IMR-90 (cell line): ENCODE data around the gene CMTM7. TPM values are rescaled to one million over a fixed set of nuclear protein-coding genes. Genes with fewer than 3 reads are reported as not detected.

ENCODE experiments used
- ATAC-seq: fragments of 200-7000 bp; cut with Tn5 transposase; 2 replicates; pipeline ENCODE4 v1.9.1; 2020; ENCODE audit warnings: low read depth, mild to moderate bottlenecking, moderate library complexity
- BruUV-seq: library from RNA; stranded (reverse); fragments of 400-500 nt; replicated peaks from 2 replicates; lab custom pipeline; 2021; lab: Mats Ljungman, UMichigan
- CTCF ChIA-PET: fragments of 300-600 bp; formaldehyde crosslinking; extraction: SDS; loops from one replicate; lab custom pipeline; 2021; ENCODE audit warnings: antibody characterized with exemption; lab: Yijun Ruan, JAX
- POLR2A ChIA-PET: fragments of 300-600 bp; sonication (Branson Sonifier 250); formaldehyde crosslinking; loops from one replicate; lab custom pipeline; 2022; ENCODE audit warnings: antibody characterized with exemption; ENCODE audit not compliant: unreplicated experiment; lab: Charles Lee
- DNase-seq: peaks from one replicate; pipeline ENCODE4 v3.0.0; 2013
- H2AFZ ChIP-seq: replicated peaks from 2 replicates; pipeline ENCODE3; 2013; ENCODE audit warnings: low read length, mild to moderate bottlenecking; ENCODE audit not compliant: poor library complexity
- H2AK5ac ChIP-seq: 2 replicates; pipeline ENCODE4 v1.6.1; 2013; ENCODE audit warnings: low read depth, low read length, inconsistent platforms
- H2AK9ac ChIP-seq: replicated peaks from 2 replicates; pipeline ENCODE3; 2013; ENCODE audit warnings: mild to moderate bottlenecking, low read depth, low read length, moderate library complexity; ENCODE audit not compliant: poor library complexity
- H2BK120ac ChIP-seq: 2 replicates; pipeline ENCODE4 v1.6.1; 2013; ENCODE audit warnings: low read depth, low read length, inconsistent platforms
- H2BK15ac ChIP-seq: 3 replicates; pipeline ENCODE4 v1.6.1; 2013; ENCODE audit warnings: low read depth, low read length, inconsistent platforms
- H2BK20ac ChIP-seq: 2 replicates; pipeline ENCODE4 v1.6.1; 2013; ENCODE audit warnings: low read depth, mild to moderate bottlenecking, inconsistent platforms, low read length, moderate library complexity
- H2BK5ac ChIP-seq: 2 replicates; pipeline ENCODE4 v1.6.1; 2013; ENCODE audit warnings: mild to moderate bottlenecking, low read depth, low read length, inconsistent platforms; ENCODE audit not compliant: poor library complexity, severe bottlenecking
- H3K14ac ChIP-seq: replicated peaks from 2 replicates; pipeline ENCODE4 v1.6.1; 2013; ENCODE audit warnings: low read depth, low read length, inconsistent platforms
- H3K18ac ChIP-seq: 2 replicates; pipeline ENCODE4 v1.6.1; 2013; ENCODE audit warnings: low read depth, low read length, control low read depth
- H3K23ac ChIP-seq: 2 replicates; pipeline ENCODE4 v1.6.1; 2013; ENCODE audit warnings: low read depth, low read length, inconsistent platforms
- H3K27ac ChIP-seq: 2 replicates; pipeline ENCODE4 v1.5.1; 2013; ENCODE audit warnings: mild to moderate bottlenecking, control low read depth, low read length; ENCODE audit not compliant: insufficient read depth
- H3K27me3 ChIP-seq: 2 replicates; pipeline ENCODE4 v1.6.1; 2013; ENCODE audit warnings: low read length; ENCODE audit not compliant: control insufficient read depth, insufficient read depth
- H3K36me3 ChIP-seq: 2 replicates; pipeline ENCODE4 v1.6.1; 2013; ENCODE audit warnings: low read length, mixed read lengths; ENCODE audit not compliant: control insufficient read depth, insufficient read depth
- H3K4ac ChIP-seq: 2 replicates; pipeline ENCODE4 v1.6.1; 2013; ENCODE audit warnings: low read depth, low read length, inconsistent platforms
- H3K4me1 ChIP-seq: 2 replicates; pipeline ENCODE4 v1.6.1; 2013; ENCODE audit warnings: low read length, mixed read lengths; ENCODE audit not compliant: control insufficient read depth, insufficient read depth
- H3K4me2 ChIP-seq: 2 replicates; pipeline ENCODE4 v1.6.1; 2013; ENCODE audit warnings: low read depth, mild to moderate bottlenecking, control low read depth, low read length, moderate library complexity
- H3K4me3 ChIP-seq: 2 replicates; pipeline ENCODE4 v1.5.1; 2013; ENCODE audit warnings: low read depth, mild to moderate bottlenecking, control low read depth, low read length, moderate library complexity; ENCODE audit not compliant: insufficient read depth
- H3K56ac ChIP-seq: 2 replicates; pipeline ENCODE4 v1.6.1; 2013; ENCODE audit warnings: low read length, inconsistent platforms; ENCODE audit not compliant: insufficient read depth; ENCODE audit errors: extremely low read depth
- H3K79me1 ChIP-seq, 2 experiments: 2 replicates each; pipeline ENCODE4 v1.6.1; 2013; ENCODE audit warnings: low read length in 2 of 2, inconsistent platforms in 1 of 2, low read depth in 1 of 2
- H3K9ac ChIP-seq: 2 replicates; pipeline ENCODE4 v1.6.1; 2013; ENCODE audit warnings: low read depth, low read length, control low read depth
- H3K9me1 ChIP-seq: 2 replicates; pipeline ENCODE4 v1.6.1; 2013; ENCODE audit warnings: low read length, inconsistent platforms; ENCODE audit not compliant: insufficient read depth
- H3K9me3 ChIP-seq: 2 replicates; pipeline ENCODE4 v1.6.1; 2013; ENCODE audit warnings: low read length; ENCODE audit not compliant: control insufficient read depth, insufficient read depth
- H4K20me1 ChIP-seq: 2 replicates; pipeline ENCODE4 v1.6.1; 2013; ENCODE audit warnings: low read length, inconsistent platforms; ENCODE audit not compliant: insufficient read depth
- H4K5ac ChIP-seq: 2 replicates; pipeline ENCODE4 v1.6.1; 2013; ENCODE audit warnings: mild to moderate bottlenecking, low read depth, low read length, control low read depth
- H4K8ac ChIP-seq, 2 experiments: 2 replicates each; pipeline ENCODE4 v1.6.1; 2013; ENCODE audit warnings: low read depth in 2 of 2, low read length in 2 of 2, control low read depth in 1 of 2, inconsistent platforms in 1 of 2
- H4K91ac ChIP-seq: 2 replicates; pipeline ENCODE4 v1.6.1; 2013; ENCODE audit warnings: low read depth, low read length, inconsistent platforms; ENCODE audit not compliant: insufficient read depth
- BHLHE40 ChIP-seq: fragments of 150-350 bp; IDR thresholded peaks from 2 replicates; pipeline ENCODE4 v1.6.1; 2016; ENCODE audit warnings: mild to moderate bottlenecking, low read depth, low read length
- CEBPB ChIP-seq: IDR thresholded peaks from 2 replicates; pipeline ENCODE4 v1.6.1; 2012; ENCODE audit warnings: low read depth, low read length, improper control_type of control experiment
- CHD1 ChIP-seq: IDR thresholded peaks from 2 replicates; pipeline ENCODE4 v1.6.1; 2012; ENCODE audit warnings: low read depth, low read length, improper control_type of control experiment
- FOS ChIP-seq: fragments of 150-350 bp; IDR thresholded peaks from 2 replicates; pipeline ENCODE4 v1.6.1; 2016; ENCODE audit warnings: low read depth, low read length
- MAFK ChIP-seq: IDR thresholded peaks from 2 replicates; pipeline ENCODE4 v1.6.1; 2012; ENCODE audit warnings: low read depth, low read length, improper control_type of control experiment
- MAZ ChIP-seq: IDR thresholded peaks from 2 replicates; pipeline ENCODE4 v1.6.1; 2012; ENCODE audit warnings: low read depth, mild to moderate bottlenecking, low read length, improper control_type of control experiment, moderate library complexity, borderline replicate concordance
- MXI1 ChIP-seq: IDR thresholded peaks from 2 replicates; pipeline ENCODE4 v1.6.1; 2012; ENCODE audit warnings: low read depth, mild to moderate bottlenecking, low read length, moderate library complexity, borderline replicate concordance
- NFE2L2 ChIP-seq: fragments of 150-350 bp; IDR thresholded peaks from 2 replicates; pipeline ENCODE4 v1.6.1; 2016; ENCODE audit warnings: low read depth, mild to moderate bottlenecking, low read length
- POLR2A ChIP-seq: IDR thresholded peaks from 2 replicates; pipeline ENCODE4 v1.6.1; 2012; ENCODE audit warnings: mild to moderate bottlenecking, low read depth, low read length
- RAD21 ChIP-seq: IDR thresholded peaks from 2 replicates; pipeline ENCODE4 v1.6.1; 2012; ENCODE audit warnings: low read length, improper control_type of control experiment
- RCOR1 ChIP-seq: IDR thresholded peaks from 2 replicates; pipeline ENCODE4 v1.6.1; 2012; ENCODE audit warnings: mild to moderate bottlenecking, low read length, improper control_type of control experiment; ENCODE audit not compliant: insufficient replicate concordance
- RFX5 ChIP-seq: IDR thresholded peaks from 2 replicates; pipeline ENCODE4 v1.8.0; 2012; ENCODE audit warnings: low read depth, mild to moderate bottlenecking, low read length, moderate library complexity
- SMC3 ChIP-seq: fragments of 150-350 bp; IDR thresholded peaks from 2 replicates; pipeline ENCODE4 v1.6.1; 2016; ENCODE audit warnings: low read depth, mild to moderate bottlenecking, antibody characterized with exemption, low read length, moderate library complexity
- USF2 ChIP-seq: fragments of 150-350 bp; IDR thresholded peaks from 2 replicates; pipeline ENCODE4 v1.6.1; 2017; ENCODE audit warnings: mild to moderate bottlenecking, antibody characterized with exemption, low read length, low read depth
- WGBS, 2 experiments: methylation state at CpG; one replicate each; pipeline versions ENCODE4 v1.1.5 to v1.1.7; 2013; ENCODE audit warnings: missing lambda C conversion rate in 2 of 2; ENCODE audit not compliant: insufficient read length in 1 of 2; ENCODE audit errors: extremely low coverage in 2 of 2; 5-methylcytosine and 5-hydroxymethylcytosine counted together
- dilution Hi-C: fragments of 300-500 bp; cut with HindIII; formaldehyde crosslinking; loops from one replicate; pipeline ENCODE4 v1.14.3; 2018; ENCODE audit warnings: low sequenced_read_pairs; ENCODE audit not compliant: unreplicated experiment
- in situ Hi-C: fragments of 300-500 bp; cut with MboI; formaldehyde crosslinking; loops from 3 replicates; pipeline ENCODE4 v1.14.3; 2019; ENCODE audit warnings: low sequenced_read_pairs, inconsistent platforms, mixed read lengths
- intact Hi-C: fragments of 100-400 bp; cut with micrococcal nuclease; formaldehyde crosslinking; loops from 2 replicates; pipeline ENCODE4 v1.10.0; 2022
- polyA plus RNA-seq, 3 experiments: library from polyadenylated mRNA; depleted of rRNA; stranded (reverse); fragments of >200 nt; gene quantifications; 2 replicates each; pipeline ENCODE4 v1.2.3, GENCODE V29; 2012; ENCODE audit warnings: low replicate concordance in 1 of 3
- total RNA-seq: library from RNA; depleted of rRNA; stranded (reverse); fragments of >200 nt; gene quantifications from 2 replicates; pipeline ENCODE4 v1.2.3, GENCODE V29; 2012
- TF ChIP-seq, protein P1 (sequence below): conservative IDR thresholded peaks from 2 replicates; pipeline ENCODE4 v1.5.1; 2012; ENCODE audit warnings: mild to moderate bottlenecking, low read depth, low read length, improper control_type of control experiment
- TF ChIP-seq, protein P2 (sequence below): fragments of 150-350 bp; IDR thresholded peaks from 2 replicates; pipeline ENCODE4 v1.6.1; 2016; ENCODE audit warnings: low read depth, mild to moderate bottlenecking, low read length, moderate library complexity, borderline replicate concordance

CMTM7 gene
- total and polyA plus RNA-seq, 2 of the 4 experiments (the other 2 are of a cell fraction): 3.4 to 31.4 TPM

DNA sequence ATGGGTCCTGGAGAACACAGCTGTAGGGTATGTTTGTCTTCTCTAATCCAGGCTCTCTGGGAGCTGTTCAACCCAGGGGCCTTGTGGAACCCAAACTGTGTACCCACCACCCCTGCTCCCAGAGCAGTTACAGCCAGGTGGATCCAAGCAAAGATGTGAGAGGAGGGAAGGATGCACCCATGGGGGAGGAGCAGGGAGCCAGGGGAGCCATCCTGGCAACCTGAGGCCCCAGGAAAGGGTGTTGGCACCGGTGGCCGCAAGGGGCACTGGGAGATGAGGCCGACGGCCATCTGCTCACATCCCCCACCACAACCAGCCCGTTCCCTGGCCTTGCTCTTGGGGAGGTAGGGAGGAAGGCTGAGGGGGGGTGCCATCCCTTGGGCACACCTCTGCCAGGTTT lies 67.8 kb downstream of the CMTM7 start:
- no peak overlapping the region for H3K9ac ChIP-seq
- no peak overlapping the region for H2AK9ac ChIP-seq
- peaks cover 8% of the 10 kb centered on the region; the same call in 1 of the 2 replicates for H3K9me1 ChIP-seq
- no peak overlapping the region for H3K18ac ChIP-seq
- dilution Hi-C loops: no loop called here
- 0 out of 2 replicates have a peak, but pooled peaks cover 6% of the 10 kb centered on the region for H4K20me1 ChIP-seq
- H3K27me3 ChIP-seq: no peaks in the 10 kb centered on the region
- H3K9me3 ChIP-seq: no peaks in the 10 kb centered on the region
- H4K91ac ChIP-seq: no peak overlapping the region
- no peak overlapping the region for H3K27ac ChIP-seq
- TF ChIP-seq RAD21: no peak
- TF ChIP-seq CEBPB: no peak
- no peak for TF ChIP-seq NFE2L2
- TF ChIP-seq USF2: no peak
- TF ChIP-seq BHLHE40: no peak
- TF ChIP-seq MXI1: no peak
- TF ChIP-seq, protein P1, sequence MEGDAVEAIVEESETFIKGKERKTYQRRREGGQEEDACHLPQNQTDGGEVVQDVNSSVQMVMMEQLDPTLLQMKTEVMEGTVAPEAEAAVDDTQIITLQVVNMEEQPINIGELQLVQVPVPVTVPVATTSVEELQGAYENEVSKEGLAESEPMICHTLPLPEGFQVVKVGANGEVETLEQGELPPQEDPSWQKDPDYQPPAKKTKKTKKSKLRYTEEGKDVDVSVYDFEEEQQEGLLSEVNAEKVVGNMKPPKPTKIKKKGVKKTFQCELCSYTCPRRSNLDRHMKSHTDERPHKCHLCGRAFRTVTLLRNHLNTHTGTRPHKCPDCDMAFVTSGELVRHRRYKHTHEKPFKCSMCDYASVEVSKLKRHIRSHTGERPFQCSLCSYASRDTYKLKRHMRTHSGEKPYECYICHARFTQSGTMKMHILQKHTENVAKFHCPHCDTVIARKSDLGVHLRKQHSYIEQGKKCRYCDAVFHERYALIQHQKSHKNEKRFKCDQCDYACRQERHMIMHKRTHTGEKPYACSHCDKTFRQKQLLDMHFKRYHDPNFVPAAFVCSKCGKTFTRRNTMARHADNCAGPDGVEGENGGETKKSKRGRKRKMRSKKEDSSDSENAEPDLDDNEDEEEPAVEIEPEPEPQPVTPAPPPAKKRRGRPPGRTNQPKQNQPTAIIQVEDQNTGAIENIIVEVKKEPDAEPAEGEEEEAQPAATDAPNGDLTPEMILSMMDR: no peak
- TF ChIP-seq RFX5: no peak
- no peak for TF ChIP-seq SMC3
- TF ChIP-seq, protein P2, sequence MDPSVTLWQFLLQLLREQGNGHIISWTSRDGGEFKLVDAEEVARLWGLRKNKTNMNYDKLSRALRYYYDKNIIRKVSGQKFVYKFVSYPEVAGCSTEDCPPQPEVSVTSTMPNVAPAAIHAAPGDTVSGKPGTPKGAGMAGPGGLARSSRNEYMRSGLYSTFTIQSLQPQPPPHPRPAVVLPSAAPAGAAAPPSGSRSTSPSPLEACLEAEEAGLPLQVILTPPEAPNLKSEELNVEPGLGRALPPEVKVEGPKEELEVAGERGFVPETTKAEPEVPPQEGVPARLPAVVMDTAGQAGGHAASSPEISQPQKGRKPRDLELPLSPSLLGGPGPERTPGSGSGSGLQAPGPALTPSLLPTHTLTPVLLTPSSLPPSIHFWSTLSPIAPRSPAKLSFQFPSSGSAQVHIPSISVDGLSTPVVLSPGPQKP: no peak
- no peak for TF ChIP-seq MAZ
- no peak for TF ChIP-seq RCOR1
- no peak for TF ChIP-seq MAFK
- TF ChIP-seq POLR2A: no peak
- no peak for TF ChIP-seq CHD1
- no peak for TF ChIP-seq FOS
- H3K56ac ChIP-seq: no peak overlapping the region
- BruUV-seq: no TSS peak
- H3K79me1 ChIP-seq: no peaks in the 10 kb centered on the region
- no peak overlapping the region for H4K8ac ChIP-seq
- H3K4ac ChIP-seq: no peak overlapping the region
- no peak overlapping the region for H2BK15ac ChIP-seq
- no peaks in the 10 kb centered on the region for H3K36me3 ChIP-seq
- H2AFZ ChIP-seq: no peak overlapping the region
- in situ Hi-C loops: no loop called here
- H3K14ac ChIP-seq: no peak overlapping the region
- H2BK20ac ChIP-seq: no peak overlapping the region
- ChIA-PET POLR2A (no interaction called here), CTCF (no interaction called here)
- no peak for DNase-seq
- H2BK120ac ChIP-seq: no peak overlapping the region
- no peak overlapping the region for H3K23ac ChIP-seq
- peaks cover 5% of the 10 kb centered on the region for H3K4me1 ChIP-seq
- no CpG with 5 or more reads among the region's 5 CpGs for WGBS, 2 experiments
- intact Hi-C loops: no loop called here
- H3K4me3 ChIP-seq: no peak overlapping the region
- H4K5ac ChIP-seq: no peak overlapping the region
- H3K4me2 ChIP-seq: no peak overlapping the region
- H2BK5ac ChIP-seq: no peak overlapping the region
- no peak for ATAC-seq
- H2AK5ac ChIP-seq: no peak overlapping the region
